PFSK-1 (cell line): ENCODE results near the gene SKP2.

Experiments
- POLR2AphosphoS5 ChIP-seq: IDR thresholded peaks from 2 replicates; pipeline ENCODE4 v1.6.1; 2012; ENCODE audit warnings: low read depth, mild to moderate bottlenecking, control low read depth, low read length, moderate library complexity
- REST ChIP-seq, 2 experiments: IDR thresholded peaks; 2 replicates each; pipeline versions ENCODE4 v1.6.1 to v1.8.0; 2011 to 2012; ENCODE audit warnings: low read depth in 2 of 2, low read length in 2 of 2, control low read depth in 1 of 2, inconsistent platforms in 1 of 2, mild to moderate bottlenecking in 1 of 2, moderate library complexity in 1 of 2; ENCODE audit not compliant: insufficient read depth in 1 of 2

DNA sequence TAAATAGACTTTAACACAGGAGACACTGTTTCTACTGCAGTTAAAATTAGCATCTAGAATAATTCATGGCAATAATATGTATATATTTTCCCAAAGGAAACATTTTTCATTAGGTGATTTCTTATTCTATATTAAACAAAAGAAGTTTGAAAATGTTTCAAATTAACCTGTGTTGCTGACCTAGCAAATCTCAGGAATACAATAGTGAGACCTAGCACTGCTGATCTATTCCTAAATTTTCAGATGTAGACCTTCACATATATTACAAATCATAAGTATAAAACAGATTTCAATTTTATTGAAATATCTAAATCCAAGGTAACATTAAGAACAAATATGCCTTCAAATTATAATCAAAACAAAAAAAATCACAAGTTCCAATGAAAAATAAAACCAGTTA is 15.3 kb upstream of the SKP2 start:
- TF ChIP-seq REST (IDR thresholded peaks at IDR 0.05; ENCODE audit: insufficient read depth in 1 of 2, low read depth in 2 of 2, low read length in 2 of 2) (no peak), POLR2AphosphoS5 (no peak)
